Spleen (tissue), 3 donors: ENCODE results near the gene SNX12.

Source experiments
- POLR2A ChIP-seq, 3 donors: fragments of 450-650 bp; IDR thresholded peaks; one replicate each; pipeline ENCODE4 v1.5.1; 2017; ENCODE audit warnings: antibody characterized with exemption in 3 of 3, mild to moderate bottlenecking in 1 of 3
- POLR2AphosphoS5 ChIP-seq, 3 donors: sonication (generic); formaldehyde crosslinking; IDR thresholded peaks; one replicate each; pipeline ENCODE4 v1.5.1; 2017; ENCODE audit warnings: antibody characterized with exemption in 3 of 3

- TF ChIP-seq POLR2A (IDR thresholded peaks at IDR 0.05) = no peak
- peak in 1 of 3 donors; percentile 15 for TF ChIP-seq POLR2AphosphoS5 (IDR thresholded peaks at IDR 0.05)
Observed at GRCh38 chrX:71103110-71103983, 35.2 kb upstream of the SNX12 start.
